Esophagus muscularis mucosa (tissue), 2 donors: Measurements from ENCODE around the gene TRIM59.

Experiments
- POLR2A ChIP-seq: fragments of 450-650 bp; IDR thresholded peaks from one replicate; pipeline ENCODE4 v1.6.1; 2017; ENCODE audit warnings: antibody characterized with exemption, moderate library complexity, mild to moderate bottlenecking, low read depth
- POLR2AphosphoS5 ChIP-seq, 2 donors: sonication (generic); formaldehyde crosslinking; IDR thresholded peaks; one replicate each; pipeline ENCODE4 v1.6.1; 2017; ENCODE audit warnings: antibody characterized with exemption in 2 of 2

DNA sequence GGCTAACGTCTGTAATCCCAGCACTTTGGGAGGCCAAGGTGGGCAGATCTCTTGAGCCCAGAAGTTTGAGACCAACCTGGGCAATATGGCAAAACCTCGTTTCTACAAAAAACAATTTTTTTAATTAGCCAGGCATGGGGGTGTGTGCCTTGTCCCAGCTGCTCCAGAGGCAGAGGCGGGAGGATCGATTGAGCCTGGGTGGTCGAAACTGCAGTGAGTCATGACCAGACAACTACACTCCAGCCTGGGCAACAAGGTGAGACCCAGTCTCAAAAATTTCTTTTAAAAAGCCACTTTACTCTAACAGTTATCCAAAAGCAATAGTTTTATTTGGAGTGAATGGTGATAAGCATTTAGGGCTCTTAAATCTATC lies 12.5 kb downstream of the TRIM59 start:
- TF ChIP-seq POLR2AphosphoS5 (IDR thresholded peaks at IDR 0.05) (no peak), POLR2A (no peak)
